Keratinocyte (primary cell): ENCODE results near the gene RUNX1. TPM values are rescaled to one million over a fixed set of nuclear protein-coding genes. Genes with fewer than 3 reads are reported as not detected.

Experiments used
- DNase-seq: peaks from one replicate; pipeline ENCODE4 v3.0.0-alpha.2; 2011; ENCODE audit warnings: low read depth, missing footprints, low spot score
- FAIRE-seq: peaks from 2 replicates; lab custom pipeline; 2011; peaks lifted over from hg19 to GRCh38; lab: Jason Lieb, UNC
- H2AFZ ChIP-seq: 2 replicates; pipeline ENCODE4 v1.6.0; 2012; ENCODE audit warnings: low read length, control low read depth, inconsistent platforms; ENCODE audit not compliant: control insufficient read depth
- H3K27ac ChIP-seq: 2 replicates; pipeline ENCODE4 v1.5.1; 2011; ENCODE audit warnings: low read length; ENCODE audit not compliant: control insufficient read depth, insufficient read depth
- H3K27me3 ChIP-seq: 3 replicates; pipeline ENCODE4 v1.6.0; 2011; ENCODE audit warnings: low read length; ENCODE audit not compliant: control insufficient read depth, insufficient read depth; ENCODE audit errors: extremely low read depth
- H3K36me3 ChIP-seq, 2 experiments: 2 replicates in 1 of 2; 3 replicates in 1 of 2; pipeline ENCODE4 v1.5.1; 2011; ENCODE audit warnings: low read length in 2 of 2, mild to moderate bottlenecking in 1 of 2; ENCODE audit not compliant: control insufficient read depth in 2 of 2, insufficient read depth in 2 of 2; ENCODE audit errors: extremely low read depth in 1 of 2
- H3K4me1 ChIP-seq: 3 replicates; pipeline ENCODE4 v1.5.1; 2011; ENCODE audit warnings: low read length; ENCODE audit not compliant: control insufficient read depth, insufficient read depth; ENCODE audit errors: extremely low read depth
- H3K4me2 ChIP-seq: 3 replicates; pipeline ENCODE4 v1.6.0; 2011; ENCODE audit warnings: low read depth, low read length; ENCODE audit not compliant: control insufficient read depth, insufficient read depth; ENCODE audit errors: extremely low read depth
- H3K4me3 ChIP-seq, 3 experiments: fragments of 200-600 bp in 1 of 3; sonication (generic) in 1 of 3; 2 replicates in 2 of 3; 3 replicates in 1 of 3; pipeline ENCODE4 v1.5.1; 2011 to 2016; ENCODE audit warnings: low read length in 3 of 3, mild to moderate bottlenecking in 3 of 3, control low read depth in 2 of 3, inconsistent platforms in 1 of 3, low read depth in 1 of 3, mixed read lengths in 1 of 3, mixed run types in 1 of 3, moderate library complexity in 1 of 3; ENCODE audit not compliant: control insufficient read depth in 2 of 3, insufficient read depth in 2 of 3; ENCODE audit errors: extremely low read depth in 1 of 3
- H3K79me2 ChIP-seq: 2 replicates; pipeline ENCODE4 v1.6.0; 2012; ENCODE audit warnings: low read length; ENCODE audit not compliant: control insufficient read depth, insufficient read depth
- H3K9ac ChIP-seq: 3 replicates; pipeline ENCODE4 v1.6.0; 2011; ENCODE audit warnings: low read length; ENCODE audit not compliant: control insufficient read depth, insufficient read depth; ENCODE audit errors: extremely low read depth
- H3K9me1 ChIP-seq: 3 replicates; pipeline ENCODE4 v1.6.0; 2011; ENCODE audit warnings: low read length; ENCODE audit not compliant: control insufficient read depth, insufficient read depth; ENCODE audit errors: extremely low read depth
- H3K9me3 ChIP-seq: 2 replicates; pipeline ENCODE4 v1.5.1; 2012; ENCODE audit warnings: low read depth, low read length; ENCODE audit not compliant: control insufficient read depth
- H4K20me1 ChIP-seq: 3 replicates; pipeline ENCODE4 v1.6.0; 2011; ENCODE audit warnings: low read length; ENCODE audit not compliant: control insufficient read depth, insufficient read depth; ENCODE audit errors: extremely low read depth
- CTCF ChIP-seq, 3 experiments: IDR thresholded peaks in 1 of 3; conservative IDR thresholded peaks in 1 of 3; optimal IDR thresholded peaks in 1 of 3; 2 replicates in 2 of 3; 3 replicates in 1 of 3; pipeline versions ENCODE3 to v1.5.1; 2011; ENCODE audit warnings: low read length in 3 of 3, mild to moderate bottlenecking in 3 of 3, moderate library complexity in 2 of 3, control low read depth in 1 of 3, inconsistent platforms in 1 of 3; ENCODE audit not compliant: insufficient read depth in 2 of 3; ENCODE audit errors: extremely low read depth in 1 of 3
- EZH2 ChIP-seq: IDR thresholded peaks from one replicate; pipeline ENCODE4 v1.6.1; 2012; ENCODE audit warnings: inconsistent platforms, mild to moderate bottlenecking, low read length, moderate library complexity
- dilution Hi-C: fragments of 300-500 bp; cut with MboI; formaldehyde crosslinking; loops from one replicate; pipeline ENCODE4 v1.7.0; 2020; ENCODE audit warnings: low sequenced_read_pairs; ENCODE audit not compliant: extremely low pct_ligation_motif_present
- polyA plus RNA-seq, 5 experiments: library from polyadenylated mRNA; depleted of rRNA in 3 of 5; stranded (reverse) in 3 of 5; stranded (forward) in 1 of 5; unstranded in 1 of 5; fragments of >200 nt; gene quantifications; 1 replicate in 1 of 5; 2 replicates in 3 of 5; 3 replicates in 1 of 5; pipeline versions ENCODE4 v1.2.1 to v1.2.3, GENCODE V29; 2011 to 2012; ENCODE audit warnings: missing spikeins in 2 of 5, low read depth in 1 of 5, low replicate concordance in 1 of 5

RUNX1 gene
- polyA plus RNA-seq, 1 donor (not counting 4 experiments of a cell fraction or from before 2014, with no cell fraction given), result 44.9 TPM

- H3K9me1 ChIP-seq, result no peaks in the 10 kb centered on the region
- no peak overlapping the region for H3K4me2 ChIP-seq
- no peaks in the 10 kb centered on the region for H4K20me1 ChIP-seq
- no peaks in the 10 kb centered on the region for H3K79me2 ChIP-seq
- H3K36me3 ChIP-seq, result no peaks in the 10 kb centered on the region
- no peaks in the 10 kb centered on the region for H3K4me1 ChIP-seq
- TF ChIP-seq EZH2 (no peak), CTCF (optimal IDR thresholded peaks at IDR 0.05 in 1 of 3, IDR thresholded peaks at IDR 0.05 in 1 of 3, conservative IDR thresholded peaks at IDR 0.05 in 1 of 3; ENCODE audit: extremely low read depth in 1 of 3, insufficient read depth in 2 of 3, low read length in 3 of 3) (no peak)
- H3K9ac ChIP-seq, result no peak overlapping the region
- no peak overlapping the region for H2AFZ ChIP-seq
- no peak overlapping the region for H3K27ac ChIP-seq
- dilution Hi-C loops, result no loop called here
- H3K4me3 ChIP-seq, result no peak overlapping the region
- H3K27me3 ChIP-seq, result no peaks in the 10 kb centered on the region
- no peaks in the 10 kb centered on the region for H3K9me3 ChIP-seq
- FAIRE-seq (no peak), DNase-seq (no peak)
These were observed 89.5 kb downstream of the RUNX1 start for GRCh38 chr21:34959607-34960006.

- no peaks in the 10 kb centered on the region for H3K9me3 ChIP-seq
- H3K27me3 ChIP-seq, result no peaks in the 10 kb centered on the region
- H3K4me1 ChIP-seq, result no peaks in the 10 kb centered on the region
- H3K36me3 ChIP-seq, result no peaks in the 10 kb centered on the region
- dilution Hi-C loops, result no loop called here
- TF ChIP-seq CTCF (optimal IDR thresholded peaks at IDR 0.05 in 1 of 3, IDR thresholded peaks at IDR 0.05 in 1 of 3, conservative IDR thresholded peaks at IDR 0.05 in 1 of 3; ENCODE audit: extremely low read depth in 1 of 3, insufficient read depth in 2 of 3, low read length in 3 of 3) (no peak), EZH2 (no peak)
- no peak overlapping the region for H3K27ac ChIP-seq
- H4K20me1 ChIP-seq, result no peaks in the 10 kb centered on the region
- H3K9me1 ChIP-seq, result no peaks in the 10 kb centered on the region
- FAIRE-seq, result no peak
- DNase-seq, result no peak
- no peak overlapping the region for H3K9ac ChIP-seq
- H3K4me2 ChIP-seq, result no peak overlapping the region
- H2AFZ ChIP-seq, result no peak overlapping the region
- H3K79me2 ChIP-seq, result no peaks in the 10 kb centered on the region
- no peak overlapping the region for H3K4me3 ChIP-seq
These were observed 91.1 kb downstream of the RUNX1 start for GRCh38 chr21:34958040-34958439.
